Endothelial cell of umbilical vein (primary cell): ENCODE measurements around the gene FHOD3. TPM values are rescaled to one million over a fixed set of nuclear protein-coding genes. Genes with fewer than 3 reads are reported as not detected.

ENCODE experiments used
- BruUV-seq: library from RNA; stranded (reverse); fragments of 400-500 nt; replicated peaks from 2 replicates; lab custom pipeline; 2021; lab: Mats Ljungman, UMichigan
- CTCF ChIA-PET: fragments of 300-600, 350-600 bp; sonication (Branson Sonifier 250); formaldehyde crosslinking; loops from one replicate; lab custom pipeline; 2021; ENCODE audit warnings: antibody characterized with exemption, inconsistent platforms; lab: Charles Lee
- POLR2A ChIA-PET: fragments of 300-600, 350-600 bp; sonication (Branson Sonifier 250); formaldehyde crosslinking; loops from one replicate; lab custom pipeline; 2021; ENCODE audit warnings: antibody characterized with exemption, inconsistent platforms; lab: Charles Lee
- DNase-seq: peaks from one replicate; pipeline ENCODE4 v3.0.0-alpha.2; 2011; ENCODE audit warnings: low read depth, low spot score
- FAIRE-seq: peaks from 2 replicates; lab custom pipeline; 2011; peaks lifted over from hg19 to GRCh38; lab: Jason Lieb, UNC
- H2AFZ ChIP-seq: 2 replicates; pipeline ENCODE4 v1.6.0; 2012; ENCODE audit warnings: low read depth, low read length, control low read depth, inconsistent platforms
- H3K27ac ChIP-seq: 2 replicates; pipeline ENCODE4 v1.5.1; 2011; ENCODE audit warnings: low read depth, mild to moderate bottlenecking, control low read depth, low read length, moderate library complexity; ENCODE audit not compliant: insufficient read depth
- H3K27me3 ChIP-seq, 2 experiments: 2 replicates each; pipeline versions ENCODE4 v1.6.0 to v1.6.1; 2011; ENCODE audit warnings: low read length in 2 of 2, mixed read lengths in 1 of 2; ENCODE audit not compliant: control insufficient read depth in 2 of 2, insufficient read depth in 2 of 2
- H3K36me3 ChIP-seq, 2 experiments: 2 replicates in 1 of 2; 3 replicates in 1 of 2; pipeline ENCODE4 v1.5.1; 2011; ENCODE audit warnings: low read length in 2 of 2, mild to moderate bottlenecking in 1 of 2, moderate library complexity in 1 of 2; ENCODE audit not compliant: control insufficient read depth in 2 of 2, insufficient read depth in 2 of 2; ENCODE audit errors: extremely low read depth in 1 of 2
- H3K4me1 ChIP-seq: 3 replicates; pipeline ENCODE4 v1.5.1; 2011; ENCODE audit warnings: mild to moderate bottlenecking, low read length; ENCODE audit not compliant: control insufficient read depth, insufficient read depth; ENCODE audit errors: extremely low read depth
- H3K4me2 ChIP-seq: 2 replicates; pipeline ENCODE4 v1.6.1; 2011; ENCODE audit warnings: low read length, control low read depth, mixed read lengths; ENCODE audit not compliant: insufficient read depth
- H3K4me3 ChIP-seq, 3 experiments: fragments of 200-600 bp in 1 of 3; sonication (generic), shearing (Covaris generic) in 1 of 3; replicated peaks in 1 of 3; 2 replicates each; pipeline ENCODE4 v1.5.1; 2011 to 2016; ENCODE audit warnings: control low read depth in 3 of 3, low read length in 3 of 3, mild to moderate bottlenecking in 2 of 3, inconsistent platforms in 1 of 3, low read depth in 1 of 3, moderate library complexity in 1 of 3; ENCODE audit not compliant: insufficient read depth in 1 of 3
- H3K79me2 ChIP-seq: 2 replicates; pipeline ENCODE4 v1.6.0; 2012; ENCODE audit warnings: low read length, inconsistent platforms; ENCODE audit not compliant: control insufficient read depth, insufficient read depth
- H3K9ac ChIP-seq: replicated peaks from 2 replicates; pipeline ENCODE3; 2011; ENCODE audit warnings: low read length, control low read depth; ENCODE audit not compliant: insufficient read depth; ENCODE audit errors: extremely low read depth
- H3K9me1 ChIP-seq: replicated peaks from 3 replicates; pipeline ENCODE4 v1.6.0; 2011; ENCODE audit warnings: mild to moderate bottlenecking, low read length; ENCODE audit not compliant: control insufficient read depth, insufficient read depth; ENCODE audit errors: extremely low read depth
- H3K9me3 ChIP-seq: replicated peaks from 2 replicates; pipeline ENCODE4 v1.5.1; 2012; ENCODE audit warnings: low read length, inconsistent platforms; ENCODE audit not compliant: control insufficient read depth, insufficient read depth
- H4K20me1 ChIP-seq: replicated peaks from 2 replicates; pipeline ENCODE3; 2011; ENCODE audit warnings: mild to moderate bottlenecking, low read length; ENCODE audit not compliant: control insufficient read depth, insufficient read depth; ENCODE audit errors: extremely low read depth
- EZH2 ChIP-seq: IDR thresholded peaks from 2 replicates; pipeline ENCODE4 v1.6.1; 2012; ENCODE audit warnings: borderline replicate concordance, low read depth, mild to moderate bottlenecking, moderate library complexity, low read length, inconsistent platforms; ENCODE audit not compliant: severe bottlenecking
- JUN ChIP-seq: IDR thresholded peaks from 2 replicates; pipeline ENCODE4 v1.6.1; 2011; ENCODE audit warnings: borderline replicate concordance, low read depth; ENCODE audit not compliant: insufficient read length, insufficient read depth
- MYC ChIP-seq: IDR thresholded peaks from one replicate; pipeline ENCODE4 v1.6.1; 2011; ENCODE audit warnings: mild to moderate bottlenecking, low read depth, low read length
- POLR2A ChIP-seq: IDR thresholded peaks from 2 replicates; pipeline ENCODE4 v1.6.1; 2012; ENCODE audit warnings: low read depth, mild to moderate bottlenecking, control low read depth, low read length
- POLR2AphosphoS5 ChIP-seq: IDR thresholded peaks from 2 replicates; pipeline ENCODE4 v1.6.1; 2012; ENCODE audit warnings: low read depth, mild to moderate bottlenecking, control low read depth, low read length, moderate library complexity; ENCODE audit not compliant: insufficient read depth
- dilution Hi-C: fragments of 300-500 bp; cut with MboI; formaldehyde crosslinking; loops from one replicate; pipeline ENCODE4 v1.15.0; 2019; ENCODE audit warnings: low sequenced_read_pairs; ENCODE audit not compliant: extremely low pct_ligation_motif_present
- intact Hi-C: fragments of 100-400 bp; cut with micrococcal nuclease; formaldehyde crosslinking; loops from one replicate; pipeline ENCODE4 v1.10.0; 2022
- polyA plus RNA-seq, 4 experiments: library from polyadenylated mRNA; depleted of rRNA in 3 of 4; stranded (reverse) in 3 of 4; unstranded in 1 of 4; fragments of >200 nt; gene quantifications; 2 replicates each; pipeline versions ENCODE4 v1.2.1 to v1.2.3, GENCODE V29; 2011 to 2012; ENCODE audit warnings: missing spikeins in 1 of 4
- total RNA-seq: library from RNA; stranded (reverse); gene quantifications from 2 replicates; pipeline ENCODE4 v1.2.3, GENCODE V29; 2021
- TF ChIP-seq, protein P1 (sequence below), 2 donors: IDR thresholded peaks; 1 replicate in 1 of 2; 2 replicates in 1 of 2; pipeline ENCODE4 v1.5.1; 2011; ENCODE audit warnings: low read length in 2 of 2, mild to moderate bottlenecking in 2 of 2, moderate library complexity in 2 of 2, control low read depth in 1 of 2, inconsistent platforms in 1 of 2, low read depth in 1 of 2; ENCODE audit not compliant: insufficient read depth in 1 of 2; ENCODE audit errors: extremely low read depth in 1 of 2

FHOD3 gene
- total and polyA plus RNA-seq, 2 donors (not counting 3 experiments of a cell fraction or from before 2014, with no cell fraction given): 0.06 to 1.5 TPM

DNA sequence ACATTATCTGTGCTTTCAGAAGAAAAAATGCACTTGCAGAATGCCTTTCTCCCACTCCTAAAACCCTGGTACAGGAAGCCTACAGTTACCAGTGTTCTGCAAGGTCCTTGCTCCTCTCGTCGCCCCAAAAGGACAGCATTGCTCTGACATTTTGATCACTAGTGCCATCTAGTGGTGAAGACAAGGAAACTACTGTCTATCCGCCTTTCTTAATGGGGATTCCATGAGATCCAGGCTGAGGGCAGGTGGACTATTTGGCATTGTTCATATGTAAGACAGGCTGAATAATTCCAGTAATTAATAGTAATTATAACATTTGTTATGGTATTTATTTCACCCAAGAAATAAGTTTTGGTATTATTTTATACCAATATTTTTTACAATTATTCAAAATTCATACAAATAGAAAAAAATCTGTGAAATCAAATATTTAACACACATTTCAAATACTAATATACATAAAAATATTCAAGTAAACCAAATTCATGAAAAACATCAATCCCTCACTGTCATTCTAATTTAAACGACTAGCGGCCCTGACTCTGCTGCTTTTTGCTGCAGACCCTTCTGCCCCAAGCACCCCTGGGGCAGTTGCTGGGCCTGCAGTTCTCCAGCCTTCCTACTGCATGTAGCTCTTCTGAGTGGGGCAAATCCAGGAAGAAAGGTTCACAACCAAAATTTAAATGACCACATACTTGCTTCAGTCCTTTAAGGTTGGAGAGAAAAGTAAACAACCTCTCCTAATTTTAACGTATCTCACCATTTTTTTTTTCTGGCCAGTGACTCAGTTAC, 512.3 kb downstream of the FHOD3 start:
- Histone ChIP-seq H3K9ac (no peak overlapping the region), H3K27me3 (no peaks in the 10 kb centered on the region), H3K9me3 (no peaks in the 10 kb centered on the region), H3K4me1 (no peaks in the 10 kb centered on the region), H4K20me1 (no peaks in the 10 kb centered on the region), H3K9me1 (no peaks in the 10 kb centered on the region), H3K79me2 (peaks cover 4% of the 10 kb centered on the region), H3K4me2 (no peak overlapping the region), H3K27ac (no peak overlapping the region), H3K4me3 (no peak overlapping the region), H2AFZ (no peak overlapping the region), H3K36me3 (peaks cover 3 to 31% of the 10 kb centered on the region in 2 experiments)
- FAIRE-seq (peak; percentile 85), DNase-seq (peak; percentile 66)
- intact Hi-C loops: loop anchor here (1.0 to 5.0 kb wide), 3 partner anchors 40 to 712 kb away; no protein-coding TSS in a partner anchor
- TF ChIP-seq JUN: no peak
- TF ChIP-seq, protein P1, sequence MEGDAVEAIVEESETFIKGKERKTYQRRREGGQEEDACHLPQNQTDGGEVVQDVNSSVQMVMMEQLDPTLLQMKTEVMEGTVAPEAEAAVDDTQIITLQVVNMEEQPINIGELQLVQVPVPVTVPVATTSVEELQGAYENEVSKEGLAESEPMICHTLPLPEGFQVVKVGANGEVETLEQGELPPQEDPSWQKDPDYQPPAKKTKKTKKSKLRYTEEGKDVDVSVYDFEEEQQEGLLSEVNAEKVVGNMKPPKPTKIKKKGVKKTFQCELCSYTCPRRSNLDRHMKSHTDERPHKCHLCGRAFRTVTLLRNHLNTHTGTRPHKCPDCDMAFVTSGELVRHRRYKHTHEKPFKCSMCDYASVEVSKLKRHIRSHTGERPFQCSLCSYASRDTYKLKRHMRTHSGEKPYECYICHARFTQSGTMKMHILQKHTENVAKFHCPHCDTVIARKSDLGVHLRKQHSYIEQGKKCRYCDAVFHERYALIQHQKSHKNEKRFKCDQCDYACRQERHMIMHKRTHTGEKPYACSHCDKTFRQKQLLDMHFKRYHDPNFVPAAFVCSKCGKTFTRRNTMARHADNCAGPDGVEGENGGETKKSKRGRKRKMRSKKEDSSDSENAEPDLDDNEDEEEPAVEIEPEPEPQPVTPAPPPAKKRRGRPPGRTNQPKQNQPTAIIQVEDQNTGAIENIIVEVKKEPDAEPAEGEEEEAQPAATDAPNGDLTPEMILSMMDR (IDR thresholded peaks at IDR 0.05; ENCODE audit: extremely low read depth in 1 of 2, insufficient read depth in 1 of 2, low read depth in 1 of 2, low read length in 2 of 2): peak; percentile 71 to 76
- no peak for TF ChIP-seq POLR2AphosphoS5
- no peak for TF ChIP-seq EZH2
- TF ChIP-seq POLR2A: no peak
- TF ChIP-seq MYC: no peak
- dilution Hi-C loops: no loop called here
- ChIA-PET CTCF (interaction anchor here (0.7 to 3.6 kb wide), 8 partner anchors 9 to 714 kb away, joined by 3 to 47 read pairs (median 6); partner anchors contain the start of genes KIAA1328 and TPGS2), POLR2A (no interaction called here)
- no TSS peak for BruUV-seq
